Measurements from ENCODE around the gene SARNP.
"Not testable (repeated sequence)": the region's sequence is repeated elsewhere in the genome, so short reads cannot be mapped to it uniquely, and the experiment has no call there.

Gene SARNP

GRCh38 chr12:55797068-55797467 lies 20.5 kb downstream of the SARNP start:
- DNase-seq (ENCODE audit: low read depth in 4 of 4, low spot score in 1 of 4) = no peak

DNA sequence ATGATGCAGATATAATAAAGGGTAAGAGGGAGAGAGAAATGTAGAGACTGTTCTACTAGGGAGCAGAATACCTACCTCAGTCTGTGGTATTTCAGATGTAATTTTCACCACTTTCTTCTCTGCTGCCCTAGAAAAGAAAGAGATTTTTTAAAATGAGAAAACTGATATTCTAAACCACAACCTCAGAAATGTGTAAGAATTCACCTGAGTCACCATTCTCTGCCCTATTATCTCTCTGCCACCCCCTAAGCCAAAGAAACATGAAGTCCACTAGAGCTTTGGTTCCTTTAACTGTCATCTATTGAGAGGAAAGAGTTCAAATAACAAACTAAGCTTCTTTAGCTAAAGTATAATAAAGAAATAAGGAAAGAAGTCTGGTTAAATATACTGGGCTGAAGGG lies 21.6 kb downstream of the SARNP start:
- no peak for DNase-seq (ENCODE audit: low read depth in 4 of 4, low spot score in 1 of 4)

- no peak for DNase-seq (ENCODE audit: low read depth in 4 of 4, low spot score in 1 of 4)
These were observed 27.6 kb downstream of the SARNP start for GRCh38 chr12:55789893-55790292.

DNA sequence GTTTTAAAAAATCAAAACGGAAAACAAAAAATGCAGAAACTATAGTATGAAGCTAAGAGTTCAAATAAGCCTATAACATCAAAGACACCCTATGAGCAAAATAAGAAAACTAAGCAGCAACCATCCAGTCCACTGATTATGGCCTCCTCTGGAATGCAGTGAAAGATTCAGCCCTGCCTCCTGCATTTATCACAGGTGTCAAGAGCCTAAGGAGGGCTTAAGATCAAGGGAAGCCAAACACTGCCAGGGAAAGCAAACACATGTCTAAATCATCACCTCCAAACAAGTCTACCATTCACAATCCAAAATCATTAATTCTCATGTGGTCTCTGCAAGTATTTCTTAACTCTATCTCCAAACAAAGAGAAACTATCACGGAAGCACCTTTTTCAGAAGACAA lies 28.4 kb downstream of the SARNP start:
- DNase-seq (ENCODE audit: low read depth in 4 of 4, low spot score in 1 of 4) = no peak

DNA sequence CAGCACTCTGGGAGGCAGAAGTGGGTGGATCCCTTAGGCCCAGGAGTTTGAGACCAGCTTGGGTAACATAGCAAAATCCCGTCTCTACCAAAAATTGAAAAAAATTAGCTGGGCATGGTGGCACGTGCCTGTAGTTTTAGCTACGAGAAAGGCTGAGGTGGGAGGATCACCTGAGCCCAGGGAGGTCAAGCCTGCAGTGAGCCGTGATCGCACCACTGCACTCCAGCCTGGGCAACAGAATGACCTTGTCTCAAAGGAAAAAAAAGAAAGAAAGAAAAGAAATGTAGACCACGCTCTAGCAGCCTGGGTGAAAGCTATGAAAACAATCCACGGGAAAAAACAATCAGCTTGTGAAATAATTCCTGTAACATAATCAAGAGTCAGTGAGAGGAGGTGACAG lies 29.0 kb downstream of the SARNP start:
- DNase-seq (ENCODE audit: low read depth in 4 of 4, low spot score in 1 of 4) = no peak

DNA sequence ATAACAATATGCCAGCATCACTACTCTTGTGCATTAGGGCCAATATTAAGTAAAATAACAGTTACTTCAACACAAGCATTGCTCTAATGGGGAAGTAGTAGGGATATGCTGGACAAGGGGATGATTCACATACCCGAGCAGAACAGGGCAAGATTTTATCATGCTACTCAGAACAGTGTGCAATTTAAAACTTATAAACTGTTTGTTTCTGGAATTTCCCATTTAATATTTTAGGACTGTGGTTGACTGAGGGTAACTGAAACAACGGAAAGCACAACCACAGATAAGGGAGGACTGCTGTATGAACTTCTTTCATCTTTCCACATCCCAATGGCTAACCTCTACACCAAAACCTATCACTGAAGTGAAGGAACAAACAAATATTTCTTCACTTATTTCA lies 36.8 kb downstream of the SARNP start:
- DNase-seq (ENCODE audit: low read depth in 4 of 4, low spot score in 1 of 4) = no peak

- DNase-seq (ENCODE audit: low read depth in 4 of 4, low spot score in 1 of 4) = no peak
These were observed 39.7 kb downstream of the SARNP start for GRCh38 chr12:55777856-55778255.

GRCh38 chr12:55771736-55772135 lies 45.8 kb downstream of the SARNP start:
- no peak for DNase-seq (ENCODE audit: low read depth in 4 of 4, low spot score in 1 of 4)

- DNase-seq (ENCODE audit: low read depth in 4 of 4, low spot score in 1 of 4) = no peak
These were observed 50.4 kb downstream of the SARNP start for GRCh38 chr12:55767156-55767555.

DNA sequence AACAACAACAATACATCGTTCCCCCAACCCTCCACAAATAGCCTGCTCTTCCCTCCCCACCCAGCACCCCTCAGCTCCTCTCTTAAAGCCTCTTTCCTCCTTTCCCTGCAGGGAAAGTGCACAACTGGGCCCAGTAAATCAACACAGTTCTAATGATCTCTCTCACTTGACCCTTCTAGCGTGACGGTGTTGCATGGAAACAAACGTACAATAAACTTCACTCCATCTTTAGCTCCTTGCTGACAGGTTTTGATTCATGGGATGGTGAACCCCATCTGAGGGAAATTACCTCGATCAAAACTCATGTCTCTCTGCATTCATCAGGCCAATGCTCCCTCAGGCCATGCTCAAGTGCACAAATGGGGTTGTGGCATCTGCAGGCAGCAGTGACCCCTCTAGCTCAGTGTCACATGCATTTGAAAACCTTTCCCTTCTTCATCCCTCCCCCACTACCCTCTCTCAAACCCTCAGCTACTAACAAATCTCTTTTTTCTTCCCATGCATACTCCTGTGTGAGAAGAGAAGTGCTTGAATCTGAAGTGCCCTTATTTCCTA lies 51.7 kb downstream of the SARNP start:
- DNase-seq (ENCODE audit: low read depth in 4 of 4, low spot score in 1 of 4) = no peak

DNA sequence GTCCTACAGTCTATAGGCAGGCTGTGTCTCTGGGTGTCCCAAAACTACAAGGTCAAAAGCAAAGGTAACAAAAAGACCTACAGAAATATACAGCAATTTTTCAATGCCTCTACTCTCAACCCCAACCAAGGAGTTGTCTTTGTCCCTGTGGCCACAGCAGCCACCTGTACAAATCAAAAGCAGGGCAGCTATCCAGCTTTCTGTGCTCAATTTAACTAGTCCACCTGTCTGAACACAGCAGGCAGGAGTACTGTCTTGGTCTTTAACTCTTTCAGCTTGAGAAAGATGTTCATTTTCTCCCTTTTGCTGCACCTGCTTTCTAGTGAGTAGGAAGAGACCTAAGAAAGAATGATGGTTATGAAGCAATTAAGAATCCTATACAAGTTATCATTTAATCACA lies 54.9 kb downstream of the SARNP start:
- no peak for DNase-seq (ENCODE audit: low read depth in 4 of 4, low spot score in 1 of 4)

- peak in 1 of 4 experiments; percentile 42 for DNase-seq (ENCODE audit: low read depth in 4 of 4, low spot score in 1 of 4)
These were observed 56.9 kb downstream of the SARNP start for GRCh38 chr12:55760663-55761062.

DNA sequence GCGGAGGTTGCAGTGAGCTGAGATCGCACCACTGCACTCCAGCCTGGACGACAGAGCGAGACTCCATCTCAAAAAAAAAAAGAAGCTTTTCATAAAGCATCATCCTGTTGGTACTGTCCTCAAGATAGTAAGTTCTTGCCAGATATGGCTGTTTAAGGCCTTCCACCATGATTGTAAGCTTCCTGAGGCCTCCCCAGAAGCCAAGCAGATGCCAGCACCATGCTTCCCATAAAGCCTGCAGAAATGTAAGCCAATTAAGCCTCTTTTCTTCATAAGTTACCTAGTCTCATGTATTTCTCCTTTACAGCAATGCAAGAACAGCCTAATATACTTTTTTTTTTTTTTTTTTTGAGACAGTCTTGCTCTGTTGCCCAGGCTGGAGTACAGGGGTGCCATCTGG lies 58.9 kb downstream of the SARNP start:
- not testable (repeated sequence) for DNase-seq (ENCODE audit: low read depth in 4 of 4, low spot score in 1 of 4)

DNA sequence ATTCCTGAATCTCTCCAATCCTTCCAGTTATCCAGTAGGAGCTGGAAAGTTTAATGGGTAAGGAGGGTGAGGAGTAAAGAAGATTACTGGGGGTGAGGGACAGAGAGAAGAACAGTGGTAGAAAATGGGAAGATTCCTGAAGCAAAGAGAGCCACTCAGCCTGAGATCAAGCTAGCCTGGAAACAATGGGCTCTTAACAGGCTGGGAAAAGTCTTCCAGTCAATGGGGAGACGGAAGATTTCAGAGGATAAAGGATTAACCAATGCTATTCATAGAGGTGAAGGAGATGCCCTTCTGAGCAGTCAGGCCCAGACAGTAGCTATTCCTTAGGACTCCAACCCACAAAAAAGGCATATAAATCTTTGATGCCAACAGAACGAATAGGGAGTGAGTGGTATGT lies 59.8 kb downstream of the SARNP start:
- DNase-seq (ENCODE audit: low read depth in 4 of 4, low spot score in 1 of 4) = no peak

DNA sequence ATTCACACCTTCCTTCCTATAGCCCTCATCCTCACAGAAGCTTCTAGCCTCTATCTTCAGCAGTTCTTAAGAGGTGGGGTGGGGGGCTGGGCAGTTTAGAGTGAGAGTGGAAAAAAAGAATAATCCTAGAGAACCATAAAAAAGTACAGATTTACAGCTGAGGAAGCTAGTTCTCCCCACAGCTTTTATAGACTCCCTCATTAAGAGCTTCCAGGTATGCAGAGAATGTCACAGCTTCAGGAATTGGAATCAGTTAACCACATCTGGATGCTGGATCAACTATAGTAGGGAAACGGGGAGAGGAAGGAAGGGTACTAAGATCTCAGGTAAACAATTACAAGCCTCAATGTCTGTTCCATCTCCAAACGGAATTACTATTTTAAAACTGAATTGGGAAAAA lies 62.3 kb downstream of the SARNP start:
- no peak for DNase-seq (ENCODE audit: low read depth in 4 of 4, low spot score in 1 of 4)

DNA sequence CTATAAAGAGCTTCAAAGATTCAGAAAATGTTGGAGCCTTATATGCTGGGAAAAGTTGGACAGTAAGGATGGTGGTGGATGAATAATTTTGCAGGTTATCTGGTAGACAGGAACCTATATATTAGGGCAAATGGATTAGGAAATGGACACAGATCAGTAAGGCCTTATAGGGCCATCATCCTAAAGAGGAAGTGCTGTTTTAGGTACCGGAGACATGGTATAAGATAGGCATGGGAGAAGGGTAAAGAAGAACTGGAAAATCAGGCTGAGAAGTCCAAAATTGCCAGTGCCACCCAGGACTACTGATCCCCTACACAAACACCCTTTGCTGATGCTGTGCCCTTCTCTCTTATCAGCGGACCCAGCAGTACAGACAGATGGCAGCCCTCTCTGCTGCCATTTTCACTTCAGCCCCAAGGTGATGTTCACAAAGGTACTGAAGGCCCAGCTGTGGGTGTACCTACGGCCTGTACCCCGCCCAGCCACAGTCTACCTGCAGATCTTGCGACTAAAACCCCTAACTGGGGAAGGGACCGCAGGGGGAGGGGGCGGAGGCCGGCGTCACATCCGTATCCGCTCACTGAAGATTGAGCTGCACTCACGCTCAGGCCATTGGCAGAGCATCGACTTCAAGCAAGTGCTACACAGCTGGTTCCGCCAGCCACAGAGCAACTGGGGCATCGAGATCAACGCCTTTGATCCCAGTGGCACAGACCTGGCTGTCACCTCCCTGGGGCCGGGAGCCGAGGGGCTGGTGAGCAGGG lies 69.1 kb downstream of the SARNP start:
- DNase-seq (ENCODE audit: low read depth in 4 of 4, low spot score in 1 of 4) = no peak

- DNase-seq (ENCODE audit: low read depth in 4 of 4, low spot score in 1 of 4) = no peak
These were observed 70.7 kb downstream of the SARNP start for GRCh38 chr12:55746913-55747231.

DNA sequence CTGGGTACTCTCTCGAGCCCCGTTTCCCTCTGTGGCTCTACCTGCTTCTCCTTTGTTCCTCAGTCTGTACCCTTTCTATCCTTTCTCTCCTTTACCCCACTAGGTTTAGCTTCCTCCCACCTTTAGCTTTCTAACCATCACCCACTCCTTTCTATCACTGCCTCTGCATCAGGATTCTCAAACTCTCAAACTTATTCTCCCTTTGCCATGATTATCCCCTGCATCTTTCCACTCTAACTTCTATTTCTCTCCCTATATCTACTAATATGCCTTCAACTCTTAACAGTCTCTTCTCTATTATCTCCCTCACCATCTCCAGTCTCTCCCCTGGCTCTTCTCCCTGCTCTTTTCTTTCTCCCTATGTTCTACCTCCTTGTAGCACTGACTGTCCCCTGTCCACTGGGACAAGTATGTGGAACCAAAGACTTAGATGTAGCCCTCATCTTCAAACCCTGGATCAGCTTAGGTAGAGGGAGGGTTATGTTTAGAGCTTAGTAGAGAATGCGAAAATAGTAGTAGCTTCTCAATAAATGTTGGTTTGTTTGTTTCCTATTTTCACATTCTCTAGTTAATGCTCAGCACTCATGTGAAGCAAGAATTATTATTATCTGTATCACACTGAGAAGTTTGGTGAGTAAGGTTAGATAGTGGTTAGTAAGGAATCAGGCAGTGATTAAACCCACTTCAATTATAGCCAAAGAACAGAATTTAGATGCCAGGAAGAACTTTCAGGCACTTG lies 71.2 kb downstream of the SARNP start:
- DNase-seq (ENCODE audit: low read depth in 4 of 4, low spot score in 1 of 4) = no peak

DNA sequence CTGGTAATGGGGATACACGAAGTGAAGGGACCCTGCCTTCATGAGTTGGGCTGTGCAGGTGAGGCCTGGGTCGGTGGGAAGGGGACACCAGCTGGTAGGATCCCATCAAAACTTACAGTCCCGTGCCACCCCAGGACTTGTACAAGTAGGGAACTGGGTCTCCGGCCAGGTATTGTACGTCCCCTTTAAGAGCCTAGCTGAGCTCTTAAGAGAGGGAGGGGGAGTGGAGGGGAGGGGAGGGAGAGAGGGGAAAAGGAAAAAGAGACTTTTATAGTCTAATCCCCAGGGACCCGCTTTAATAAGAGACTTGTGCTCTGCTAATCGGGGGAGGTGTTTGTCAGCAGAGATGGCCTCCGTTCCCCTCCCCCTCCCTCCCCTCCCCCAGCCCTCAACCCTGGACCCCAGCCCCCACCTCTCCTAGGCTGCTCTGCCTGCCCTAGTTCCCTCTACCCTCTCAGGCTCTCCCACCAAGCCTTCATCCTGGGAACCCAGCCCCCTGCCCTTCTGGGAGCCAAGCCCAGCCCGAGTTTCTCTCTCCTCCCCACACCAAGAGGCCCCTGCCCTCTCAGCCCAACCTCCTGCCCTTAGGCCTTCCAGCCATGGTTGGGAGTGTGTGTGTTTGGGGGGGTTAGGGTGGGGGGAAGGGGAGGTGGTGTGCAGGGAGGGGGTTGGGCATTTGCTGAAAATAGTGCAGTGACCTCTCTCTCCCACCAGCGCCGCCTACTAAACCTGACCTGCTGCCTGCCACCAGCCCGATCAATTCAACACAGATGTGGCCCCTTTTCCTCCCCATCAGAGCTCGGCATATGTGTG lies 72.0 kb downstream of the SARNP start:
- no peak for DNase-seq (ENCODE audit: low read depth in 4 of 4, low spot score in 1 of 4)

DNA sequence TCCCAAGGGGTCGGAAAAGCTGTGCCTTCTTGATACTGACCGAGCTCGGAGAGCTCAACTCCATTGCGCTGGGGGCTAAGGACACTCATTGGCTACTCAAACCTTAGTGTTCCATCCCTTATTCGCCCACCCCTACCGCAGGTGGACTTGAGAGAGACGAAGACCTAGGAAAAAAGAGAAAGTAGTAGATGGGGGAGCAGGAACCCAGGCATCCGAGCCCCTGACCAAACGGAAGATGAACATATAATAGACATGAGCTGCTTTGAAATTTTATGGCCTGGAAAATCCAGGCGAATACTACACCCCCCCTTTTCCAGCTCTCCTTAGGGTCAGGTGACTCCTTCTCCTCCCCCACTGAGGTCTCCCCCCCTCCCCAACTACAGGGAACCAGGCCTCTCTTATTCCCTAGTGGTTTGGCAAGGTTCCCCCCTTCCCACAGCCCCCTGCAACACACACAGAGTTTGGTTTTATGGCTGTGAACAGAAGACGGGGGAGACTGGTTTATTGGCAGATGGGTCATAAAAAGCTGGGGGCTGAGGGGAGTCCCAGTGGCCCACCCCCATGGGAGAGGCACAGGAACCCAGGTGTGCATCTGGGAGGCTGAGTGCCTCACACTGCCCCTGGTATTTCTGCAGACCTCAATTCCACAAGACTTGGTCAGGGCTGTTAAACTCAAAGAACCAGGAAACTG lies 73.0 kb downstream of the SARNP start:
- no peak for DNase-seq (ENCODE audit: low read depth in 4 of 4, low spot score in 1 of 4)
